ENCODE results near the gene MGAT5. TPM values are rescaled to one million over a fixed set of nuclear protein-coding genes. Genes with fewer than 3 reads are reported as not detected.

MGAT5 gene
- total and polyA plus RNA-seq, 2 donors, result 8.8 to 36.8 TPM

- Histone ChIP-seq H3K27me3 (ENCODE audit: control insufficient read depth in 2 of 2, insufficient read depth in 1 of 2, low read length in 1 of 2) (no peaks in the 10 kb centered on the region), H3K27ac (ENCODE audit: low read depth in 1 of 2, low read length in 1 of 2) (no peak overlapping the region)
Observed at GRCh38 chr2:134323777-134324176, 69.9 kb downstream of the MGAT5 start.

GRCh38 chr2:134324430-134324829, 70.6 kb downstream of the MGAT5 start:
- H3K4me1 ChIP-seq (ENCODE audit: control insufficient read depth in 2 of 2, insufficient read depth in 2 of 2, low read length in 2 of 2), result peaks cover 19 to 20% of the 10 kb centered on the region in 2 donors
- no peak for DNase-seq (ENCODE audit: low read depth in 6 of 9, low spot score in 9 of 9)
- no peaks in the 10 kb centered on the region for H3K27me3 ChIP-seq (ENCODE audit: control insufficient read depth in 2 of 2, insufficient read depth in 1 of 2, low read length in 1 of 2)
- no peaks in the 10 kb centered on the region for H3K36me3 ChIP-seq (ENCODE audit: control insufficient read depth in 2 of 2, insufficient read depth in 2 of 2, low read length in 1 of 2)
- no peak overlapping the region for H3K4me3 ChIP-seq (ENCODE audit: low read length in 2 of 2)
- H3K9me3 ChIP-seq (ENCODE audit: control insufficient read depth in 2 of 2, insufficient read depth in 1 of 2, low read length in 1 of 2), result no peaks in the 10 kb centered on the region
- WGBS, result 84% methylated on average over 4 of the region's 4 CpGs
- peak overlapping the region in 1 of 2 donors; percentile 8 for H3K27ac ChIP-seq (ENCODE audit: low read depth in 1 of 2, low read length in 1 of 2)

More at GRCh38 chr2:134323777-134324176, 69.9 kb downstream of the MGAT5 start:
- H3K36me3 ChIP-seq (ENCODE audit: control insufficient read depth in 2 of 2, insufficient read depth in 2 of 2, low read length in 1 of 2), result peaks cover 0 to under 1% of the 10 kb centered on the region in 2 donors
- H3K9me3 ChIP-seq (ENCODE audit: control insufficient read depth in 2 of 2, insufficient read depth in 1 of 2, low read length in 1 of 2), result no peaks in the 10 kb centered on the region
- peaks cover 20 to 21% of the 10 kb centered on the region in 2 donors for H3K4me1 ChIP-seq (ENCODE audit: control insufficient read depth in 2 of 2, insufficient read depth in 2 of 2, low read length in 2 of 2)
- WGBS, result 97% methylated on average over 1 of the region's 1 CpG
- no peak for DNase-seq (ENCODE audit: low read depth in 6 of 9, low spot score in 9 of 9)
- no peak overlapping the region for H3K4me3 ChIP-seq (ENCODE audit: low read length in 2 of 2)

GRCh38 chr2:134324947-134325346, 71.1 kb downstream of the MGAT5 start:
- H3K27ac ChIP-seq (ENCODE audit: low read depth in 1 of 2, low read length in 1 of 2), result no peak overlapping the region
- H3K9me3 ChIP-seq (ENCODE audit: control insufficient read depth in 2 of 2, insufficient read depth in 1 of 2, low read length in 1 of 2), result no peaks in the 10 kb centered on the region
- H3K36me3 ChIP-seq (ENCODE audit: control insufficient read depth in 2 of 2, insufficient read depth in 2 of 2, low read length in 1 of 2), result no peaks in the 10 kb centered on the region
- H3K27me3 ChIP-seq (ENCODE audit: control insufficient read depth in 2 of 2, insufficient read depth in 1 of 2, low read length in 1 of 2), result no peaks in the 10 kb centered on the region
- H3K4me3 ChIP-seq (ENCODE audit: low read length in 2 of 2), result no peak overlapping the region
- peaks cover 14 to 17% of the 10 kb centered on the region in 2 donors for H3K4me1 ChIP-seq (ENCODE audit: control insufficient read depth in 2 of 2, insufficient read depth in 2 of 2, low read length in 2 of 2)
- DNase-seq (ENCODE audit: low read depth in 6 of 9, low spot score in 9 of 9), result peak in 3 of 9 donors; percentile 15 to 65 (median 32)
- 74% methylated on average over 1 of the region's 1 CpG for WGBS

- peaks cover 8 to 14% of the 10 kb centered on the region in 2 donors for H3K4me1 ChIP-seq (ENCODE audit: control insufficient read depth in 2 of 2, insufficient read depth in 2 of 2, low read length in 2 of 2)
- no peak overlapping the region for H3K27ac ChIP-seq (ENCODE audit: low read depth in 1 of 2, low read length in 1 of 2)
- H3K27me3 ChIP-seq (ENCODE audit: control insufficient read depth in 2 of 2, insufficient read depth in 1 of 2, low read length in 1 of 2), result no peaks in the 10 kb centered on the region
- WGBS, result 100% methylated on average over 1 of the region's 1 CpG
- DNase-seq (ENCODE audit: low read depth in 6 of 9, low spot score in 9 of 9), result no peak
- H3K36me3 ChIP-seq (ENCODE audit: control insufficient read depth in 2 of 2, insufficient read depth in 2 of 2, low read length in 1 of 2), result no peaks in the 10 kb centered on the region
- no peak overlapping the region for H3K4me3 ChIP-seq (ENCODE audit: low read length in 2 of 2)
- H3K9me3 ChIP-seq (ENCODE audit: control insufficient read depth in 2 of 2, insufficient read depth in 1 of 2, low read length in 1 of 2), result no peaks in the 10 kb centered on the region
Observed at GRCh38 chr2:134325696-134326095, 71.8 kb downstream of the MGAT5 start.

GRCh38 chr2:134327367-134327766, 73.5 kb downstream of the MGAT5 start:
- Histone ChIP-seq H3K4me1 (ENCODE audit: control insufficient read depth in 2 of 2, insufficient read depth in 2 of 2, low read length in 2 of 2) (peaks cover 0 to 6% of the 10 kb centered on the region in 2 donors), H3K27me3 (ENCODE audit: control insufficient read depth in 2 of 2, insufficient read depth in 1 of 2, low read length in 1 of 2) (no peaks in the 10 kb centered on the region), H3K36me3 (ENCODE audit: control insufficient read depth in 2 of 2, insufficient read depth in 2 of 2, low read length in 1 of 2) (peaks cover 3 to 4% of the 10 kb centered on the region in 2 donors), H3K4me3 (ENCODE audit: low read length in 2 of 2) (no peak overlapping the region), H3K27ac (ENCODE audit: low read depth in 1 of 2, low read length in 1 of 2) (no peak overlapping the region), H3K9me3 (ENCODE audit: control insufficient read depth in 2 of 2, insufficient read depth in 1 of 2, low read length in 1 of 2) (peaks cover 0 to 4% of the 10 kb centered on the region in 2 donors)
- 97% methylated on average over 2 of the region's 2 CpGs for WGBS
- DNase-seq (ENCODE audit: low read depth in 6 of 9, low spot score in 9 of 9), result no peak

- H3K36me3 ChIP-seq (ENCODE audit: control insufficient read depth in 2 of 2, insufficient read depth in 2 of 2, low read length in 1 of 2), result peaks cover 3 to 4% of the 10 kb centered on the region in 2 donors
- H3K27me3 ChIP-seq (ENCODE audit: control insufficient read depth in 2 of 2, insufficient read depth in 1 of 2, low read length in 1 of 2), result no peaks in the 10 kb centered on the region
- H3K27ac ChIP-seq (ENCODE audit: low read depth in 1 of 2, low read length in 1 of 2), result no peak overlapping the region
- H3K4me3 ChIP-seq (ENCODE audit: low read length in 2 of 2), result no peak overlapping the region
- peaks cover 0 to 4% of the 10 kb centered on the region in 2 donors for H3K9me3 ChIP-seq (ENCODE audit: control insufficient read depth in 2 of 2, insufficient read depth in 1 of 2, low read length in 1 of 2)
- DNase-seq (ENCODE audit: low read depth in 6 of 9, low spot score in 9 of 9), result no peak
- no peaks in the 10 kb centered on the region for H3K4me1 ChIP-seq (ENCODE audit: control insufficient read depth in 2 of 2, insufficient read depth in 2 of 2, low read length in 2 of 2)
- WGBS, result 99% methylated on average over 3 of the region's 3 CpGs
Observed at GRCh38 chr2:134331081-134331480, 77.2 kb downstream of the MGAT5 start.

GRCh38 chr2:134333646-134334189, 79.8 kb downstream of the MGAT5 start:
- H3K4me1 ChIP-seq (ENCODE audit: control insufficient read depth in 2 of 2, insufficient read depth in 2 of 2, low read length in 2 of 2), result no peaks in the 10 kb centered on the region
- WGBS, result 98% methylated on average over 3 of the region's 3 CpGs

GRCh38 chr2:134334542-134335353, 80.9 kb downstream of the MGAT5 start:
- H3K27me3 ChIP-seq (ENCODE audit: control insufficient read depth in 2 of 2, insufficient read depth in 1 of 2, low read length in 1 of 2), result no peaks in the 10 kb centered on the region
- H3K4me1 ChIP-seq (ENCODE audit: control insufficient read depth in 2 of 2, insufficient read depth in 2 of 2, low read length in 2 of 2), result no peaks in the 10 kb centered on the region
- 67% methylated on average over 3 of the region's 3 CpGs for WGBS
- H3K36me3 ChIP-seq (ENCODE audit: control insufficient read depth in 2 of 2, insufficient read depth in 2 of 2, low read length in 1 of 2), result peaks cover 7 to 15% of the 10 kb centered on the region in 2 donors
- H3K9me3 ChIP-seq (ENCODE audit: control insufficient read depth in 2 of 2, insufficient read depth in 1 of 2, low read length in 1 of 2), result peaks cover 0 to 4% of the 10 kb centered on the region in 2 donors
- no peak for DNase-seq (ENCODE audit: low read depth in 6 of 9, low spot score in 9 of 9)
- H3K4me3 ChIP-seq (ENCODE audit: low read length in 2 of 2), result no peak overlapping the region
- H3K27ac ChIP-seq (ENCODE audit: low read depth in 1 of 2, low read length in 1 of 2), result no peak overlapping the region

More at GRCh38 chr2:134333646-134334189, 79.8 kb downstream of the MGAT5 start:
- H3K4me3 ChIP-seq (ENCODE audit: low read length in 2 of 2), result no peak overlapping the region
- H3K9me3 ChIP-seq (ENCODE audit: control insufficient read depth in 2 of 2, insufficient read depth in 1 of 2, low read length in 1 of 2), result peaks cover 0 to 4% of the 10 kb centered on the region in 2 donors
- H3K27ac ChIP-seq (ENCODE audit: low read depth in 1 of 2, low read length in 1 of 2), result no peak overlapping the region
- peaks cover 7 to 12% of the 10 kb centered on the region in 2 donors for H3K36me3 ChIP-seq (ENCODE audit: control insufficient read depth in 2 of 2, insufficient read depth in 2 of 2, low read length in 1 of 2)
- no peak for DNase-seq (ENCODE audit: low read depth in 6 of 9, low spot score in 9 of 9)
- no peaks in the 10 kb centered on the region for H3K27me3 ChIP-seq (ENCODE audit: control insufficient read depth in 2 of 2, insufficient read depth in 1 of 2, low read length in 1 of 2)

GRCh38 chr2:134335601-134336000, 81.7 kb downstream of the MGAT5 start:
- no peak for DNase-seq (ENCODE audit: low read depth in 6 of 9, low spot score in 9 of 9)
- H3K4me3 ChIP-seq (ENCODE audit: low read length in 2 of 2), result no peak overlapping the region
- no peaks in the 10 kb centered on the region for H3K27me3 ChIP-seq (ENCODE audit: control insufficient read depth in 2 of 2, insufficient read depth in 1 of 2, low read length in 1 of 2)
- WGBS, result 94% methylated on average over 1 of the region's 1 CpG
- peaks cover 7 to 15% of the 10 kb centered on the region in 2 donors for H3K36me3 ChIP-seq (ENCODE audit: control insufficient read depth in 2 of 2, insufficient read depth in 2 of 2, low read length in 1 of 2)
- peaks cover 0 to 4% of the 10 kb centered on the region in 2 donors for H3K9me3 ChIP-seq (ENCODE audit: control insufficient read depth in 2 of 2, insufficient read depth in 1 of 2, low read length in 1 of 2)
- no peak overlapping the region for H3K27ac ChIP-seq (ENCODE audit: low read depth in 1 of 2, low read length in 1 of 2)
- no peaks in the 10 kb centered on the region for H3K4me1 ChIP-seq (ENCODE audit: control insufficient read depth in 2 of 2, insufficient read depth in 2 of 2, low read length in 2 of 2)
